NCI-H524 (cell line): ENCODE measurements around the gene CWH43.
"Not testable (repeated sequence)": the region's sequence is repeated elsewhere in the genome, so short reads cannot be mapped to it uniquely, and the experiment has no call there.

Experiments used
- DNase-seq, 2 experiments: peaks; one replicate each; lab custom pipeline; 2025; lab: John Stamatoyannopoulos, UW

The CWH43 gene

GRCh38 chr4:48976041-48976440, 10.0 kb upstream of the CWH43 start:
- no peak for DNase-seq

- DNase-seq: no peak
Measured at GRCh38 chr4:48979914-48980579, 6.0 kb upstream of the CWH43 start.

DNA sequence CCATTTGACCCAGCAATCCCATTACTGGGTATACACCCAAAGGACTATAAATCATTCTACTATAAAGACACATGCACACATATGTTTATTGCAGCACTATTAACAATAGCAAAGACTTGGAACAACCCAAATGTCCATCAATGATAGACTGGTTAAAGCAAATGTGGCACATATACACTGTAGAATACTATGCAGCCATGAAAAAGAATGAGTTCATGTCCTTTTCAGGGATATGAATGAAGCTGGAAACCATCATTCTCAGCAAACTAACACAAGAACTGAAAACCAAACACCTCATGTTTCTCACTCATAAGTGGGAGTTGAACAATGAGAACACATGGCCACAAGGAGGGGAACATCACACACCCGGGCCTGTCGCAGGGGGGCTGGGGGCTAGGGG, 2.1 kb upstream of the CWH43 start:
- DNase-seq: not testable (repeated sequence)

DNA sequence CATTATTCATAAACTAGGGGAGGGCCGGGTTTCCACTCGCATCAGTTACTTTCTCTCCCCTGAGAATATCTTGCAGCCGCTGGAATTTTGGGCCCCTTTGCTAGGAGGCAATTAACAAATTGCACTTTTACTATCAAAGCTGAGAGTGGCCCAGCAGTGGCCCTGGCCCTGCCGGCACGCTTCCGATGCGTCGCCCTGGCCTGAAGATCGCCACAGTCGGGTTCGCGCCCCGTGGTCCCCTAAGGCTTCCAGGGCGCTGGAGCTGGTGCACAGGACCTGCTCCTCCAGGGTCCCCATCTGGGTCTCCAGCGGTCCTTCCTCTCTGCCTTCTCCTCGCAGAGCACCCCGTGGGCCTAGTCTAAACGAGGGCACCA, 486 bp upstream of the CWH43 start:
- no peak for DNase-seq

DNA sequence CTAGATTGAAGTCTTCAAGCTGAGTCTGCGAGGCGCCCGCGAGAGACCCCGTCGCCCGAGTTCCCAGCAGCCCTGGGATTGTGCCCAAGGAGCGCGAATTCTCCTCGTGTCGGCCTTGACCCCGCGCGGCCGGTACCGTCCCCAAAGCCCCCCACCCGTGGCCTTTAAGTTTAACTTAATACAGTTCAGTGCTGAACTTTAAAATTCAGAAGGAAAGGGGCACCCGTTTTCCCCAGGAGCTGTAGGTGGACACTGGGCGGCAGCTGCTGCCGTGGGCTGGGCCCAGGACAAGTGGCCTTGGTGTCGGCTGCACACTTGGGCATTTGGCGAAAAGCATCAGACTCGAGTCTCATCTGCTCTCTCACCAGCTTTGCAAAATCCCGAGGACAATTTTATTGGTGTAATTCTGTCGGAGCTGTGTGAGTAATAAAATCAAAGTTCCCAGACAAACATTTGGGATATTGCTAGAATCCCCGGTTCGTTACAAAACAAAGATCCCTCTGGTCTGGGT, 634 bp downstream of the CWH43 start:
- DNase-seq: peak in 1 of 2 experiments; percentile 59

DNA sequence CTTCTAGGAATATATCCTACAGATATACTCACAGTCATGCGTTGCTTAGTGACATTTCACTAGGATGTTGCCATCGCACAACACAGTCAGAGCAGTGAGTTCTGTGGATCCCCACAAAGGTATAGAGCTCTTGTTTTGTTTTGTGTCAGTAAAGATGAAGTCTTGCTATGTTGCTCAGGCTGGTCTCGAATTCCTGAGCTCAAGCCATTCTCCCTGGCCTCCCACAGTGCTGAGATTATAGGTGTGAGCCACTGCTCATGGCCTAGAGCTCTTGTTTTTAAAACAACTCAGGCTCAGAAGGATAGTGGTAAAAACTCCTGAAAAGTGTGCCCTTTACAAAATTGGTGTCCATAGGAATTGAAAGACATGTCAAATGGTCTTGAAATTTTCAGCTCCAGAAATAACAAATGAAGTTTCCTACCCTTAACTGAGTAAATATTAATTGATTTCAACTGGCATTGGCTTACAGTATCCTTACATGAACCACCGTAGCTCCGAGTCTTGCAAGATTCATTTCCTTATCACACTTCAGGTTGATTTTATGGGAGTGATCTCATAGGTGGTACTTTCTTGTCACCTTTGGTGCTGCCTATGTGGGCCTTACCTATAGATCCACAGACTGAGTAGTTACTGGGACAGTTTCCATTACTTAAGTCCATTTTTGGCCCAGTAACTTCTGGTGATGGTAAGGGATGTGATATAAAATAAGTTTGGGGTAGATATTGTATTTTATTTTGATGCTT, 3.6 kb downstream of the CWH43 start:
- no peak for DNase-seq

GRCh38 chr4:48991357-48991756, 5.3 kb downstream of the CWH43 start:
- DNase-seq: no peak

- no peak for DNase-seq
Measured at GRCh38 chr4:48997962-48998361, 11.9 kb downstream of the CWH43 start.

DNA sequence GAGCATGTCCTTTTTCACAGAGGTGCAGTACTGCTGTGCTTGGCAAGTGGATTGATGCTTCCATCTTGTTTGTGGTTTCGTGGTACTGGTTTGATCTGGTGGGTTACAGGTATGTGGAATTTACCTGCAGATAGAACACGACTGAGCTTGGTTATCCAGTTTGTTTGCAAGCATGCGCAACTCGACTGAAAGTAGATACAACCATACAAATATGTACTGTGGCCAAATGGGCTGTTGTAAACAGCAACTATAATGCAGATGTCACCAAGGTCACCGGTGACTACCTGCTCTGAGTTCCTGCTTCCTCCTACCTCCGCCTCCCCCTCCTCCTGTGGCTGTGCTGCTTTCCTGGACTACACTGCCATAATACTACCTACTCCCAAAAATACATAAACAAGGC, 12.4 kb downstream of the CWH43 start:
- DNase-seq: no peak

- no peak for DNase-seq
Measured at GRCh38 chr4:49000806-49001205, 14.7 kb downstream of the CWH43 start.

DNA sequence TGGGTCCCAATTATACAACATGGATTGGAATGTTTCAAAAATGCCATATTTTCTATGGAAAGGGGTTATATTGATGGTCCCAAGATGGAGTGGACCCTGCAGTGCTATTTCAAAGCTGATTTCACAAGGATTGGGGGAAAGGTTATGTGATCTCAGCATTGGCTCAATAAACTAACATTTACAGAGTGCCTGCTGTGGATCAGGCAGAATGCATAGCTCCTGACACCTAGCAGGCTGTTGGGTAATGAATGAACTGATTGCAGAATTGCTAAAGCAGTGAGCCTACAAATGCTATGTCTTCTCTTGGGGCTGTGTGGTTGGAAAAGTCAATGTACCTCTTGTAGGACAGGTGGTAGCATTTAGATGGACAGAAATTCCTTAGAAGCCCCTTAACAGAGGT, 16.9 kb downstream of the CWH43 start:
- no peak for DNase-seq

GRCh38 chr4:49018718-49019295, 32.7 kb downstream of the CWH43 start:
- no peak for DNase-seq

GRCh38 chr4:49032440-49033161, 46.5 kb downstream of the CWH43 start:
- DNase-seq: peak; percentile 26 to 47

GRCh38 chr4:49036528-49036927, 50.5 kb downstream of the CWH43 start:
- no peak for DNase-seq

- DNase-seq: peak in 1 of 2 experiments; percentile 33
Measured at GRCh38 chr4:49044270-49044669, 58.2 kb downstream of the CWH43 start.

DNA sequence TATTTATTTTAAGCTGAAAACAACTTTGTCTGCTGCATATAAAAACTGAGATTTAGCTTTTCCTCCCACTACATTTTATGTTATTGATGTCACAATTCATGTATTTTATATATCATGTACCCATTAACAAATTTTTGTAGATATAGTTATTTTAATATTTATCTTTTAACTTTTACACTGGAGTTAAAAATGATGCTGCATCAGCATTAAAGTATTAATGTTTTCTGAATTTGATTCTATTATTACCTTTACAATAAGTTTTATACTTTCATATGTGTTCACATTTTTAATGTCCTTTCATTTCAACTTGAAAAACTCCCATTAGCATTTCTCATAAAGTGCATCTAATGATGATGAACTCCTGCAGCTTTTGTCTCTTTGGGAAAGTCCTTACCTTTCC, 72.2 kb downstream of the CWH43 start:
- DNase-seq: no peak

- peak in 1 of 2 experiments; percentile 7 for DNase-seq
Measured at GRCh38 chr4:49063670-49064069, 77.6 kb downstream of the CWH43 start.

DNA sequence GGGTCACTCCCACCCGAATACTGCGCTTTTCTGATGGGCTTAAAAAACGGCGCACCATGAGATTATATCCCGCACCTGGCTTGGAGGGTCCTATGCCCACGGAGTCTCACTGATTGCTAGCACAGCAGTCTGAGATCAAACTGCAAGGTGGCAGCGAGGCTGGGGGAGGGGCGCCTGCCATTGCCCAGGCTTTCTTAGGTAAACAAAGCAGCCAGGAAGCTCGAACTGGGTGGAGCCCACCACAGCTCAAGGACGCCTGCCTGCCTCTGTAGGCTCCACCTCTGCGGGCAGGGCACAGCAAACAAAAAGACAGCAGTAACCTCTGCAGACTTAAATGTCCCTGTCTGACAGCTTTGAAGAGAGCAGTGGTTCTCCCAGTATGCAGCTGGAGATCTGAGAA, 86.1 kb downstream of the CWH43 start:
- DNase-seq: not testable (repeated sequence)

GRCh38 chr4:49091883-49092282, 105.8 kb downstream of the CWH43 start:
- DNase-seq: not testable (repeated sequence)

GRCh38 chr4:49092608-49093135, 106.6 kb downstream of the CWH43 start:
- not testable (repeated sequence) for DNase-seq

DNA sequence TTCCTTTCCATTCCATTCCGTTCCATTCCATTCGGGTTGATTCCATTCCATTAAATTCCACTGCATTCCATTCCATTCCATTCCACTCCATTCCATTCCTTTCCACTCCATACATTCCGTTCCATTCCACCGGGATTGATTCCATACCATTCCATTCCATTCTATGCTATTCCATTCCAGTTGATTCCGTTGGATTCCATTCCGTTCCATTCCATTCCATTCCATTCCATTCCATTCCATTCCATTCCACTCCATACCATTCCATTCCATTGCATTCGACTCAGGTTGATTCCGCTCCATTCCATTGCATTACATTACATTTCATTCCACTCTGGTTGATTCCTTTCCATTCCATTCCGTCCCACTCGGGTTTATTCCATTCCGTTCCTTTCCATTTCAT, 110.1 kb downstream of the CWH43 start:
- DNase-seq: not testable (repeated sequence)

GRCh38 chr4:49096627-49097026, 110.6 kb downstream of the CWH43 start:
- not testable (repeated sequence) for DNase-seq
